Fibroblast of lung (primary cell): ENCODE measurements around the gene GSTM2.

Experiments
- EZH2 ChIP-seq: IDR thresholded peaks from 2 replicates; pipeline ENCODE4 v1.5.1; 2012; ENCODE audit warnings: low read length, control low read depth, mild to moderate bottlenecking; ENCODE audit errors: missing control alignments
- TF ChIP-seq, protein P1 (sequence below), 2 donors: IDR thresholded peaks in 1 of 2; conservative IDR thresholded peaks in 1 of 2; 1 replicate in 1 of 2; 2 replicates in 1 of 2; pipeline ENCODE4 v1.5.1; 2011 to 2012; ENCODE audit warnings: low read length in 2 of 2, control low read depth in 1 of 2, inconsistent platforms in 1 of 2, low read depth in 1 of 2, mild to moderate bottlenecking in 1 of 2

DNA sequence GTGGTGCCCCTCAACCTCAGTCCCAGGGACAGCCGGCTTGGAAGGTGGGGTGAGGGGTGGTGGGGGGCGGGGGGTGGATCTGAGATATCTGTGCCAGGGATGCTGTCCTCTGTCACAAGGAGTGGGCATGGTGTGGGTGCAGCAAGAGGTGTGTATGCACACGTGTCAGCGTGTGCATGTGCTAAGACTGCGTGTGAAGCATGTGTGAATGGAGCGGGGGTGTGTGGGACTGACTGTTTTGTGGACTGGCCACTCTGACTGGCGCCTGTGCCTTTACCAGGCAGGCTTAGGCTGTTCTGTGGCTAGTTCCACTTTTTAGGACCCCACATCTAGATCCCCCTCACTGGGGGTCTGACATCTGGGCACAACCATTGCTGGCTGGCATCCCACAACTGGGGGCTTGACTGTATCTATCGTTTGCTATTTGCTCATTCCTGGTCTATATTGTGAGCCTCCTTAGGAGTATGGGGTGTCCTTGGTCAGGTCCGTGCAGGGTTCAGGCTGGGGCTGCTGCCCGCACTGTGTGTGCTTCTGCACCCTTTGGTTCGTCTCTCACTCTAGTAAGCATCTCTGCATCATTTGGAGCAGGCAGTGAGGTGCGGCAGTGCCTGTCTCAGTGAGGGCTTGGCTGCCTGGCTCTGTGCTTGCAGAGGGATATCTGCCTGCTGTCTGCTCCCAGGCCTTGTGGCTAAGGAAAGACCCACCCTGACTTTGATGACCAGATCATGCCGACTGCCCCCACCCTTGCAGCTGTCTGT is 46.3 kb upstream of the GSTM2 start:
- TF ChIP-seq, protein P1, sequence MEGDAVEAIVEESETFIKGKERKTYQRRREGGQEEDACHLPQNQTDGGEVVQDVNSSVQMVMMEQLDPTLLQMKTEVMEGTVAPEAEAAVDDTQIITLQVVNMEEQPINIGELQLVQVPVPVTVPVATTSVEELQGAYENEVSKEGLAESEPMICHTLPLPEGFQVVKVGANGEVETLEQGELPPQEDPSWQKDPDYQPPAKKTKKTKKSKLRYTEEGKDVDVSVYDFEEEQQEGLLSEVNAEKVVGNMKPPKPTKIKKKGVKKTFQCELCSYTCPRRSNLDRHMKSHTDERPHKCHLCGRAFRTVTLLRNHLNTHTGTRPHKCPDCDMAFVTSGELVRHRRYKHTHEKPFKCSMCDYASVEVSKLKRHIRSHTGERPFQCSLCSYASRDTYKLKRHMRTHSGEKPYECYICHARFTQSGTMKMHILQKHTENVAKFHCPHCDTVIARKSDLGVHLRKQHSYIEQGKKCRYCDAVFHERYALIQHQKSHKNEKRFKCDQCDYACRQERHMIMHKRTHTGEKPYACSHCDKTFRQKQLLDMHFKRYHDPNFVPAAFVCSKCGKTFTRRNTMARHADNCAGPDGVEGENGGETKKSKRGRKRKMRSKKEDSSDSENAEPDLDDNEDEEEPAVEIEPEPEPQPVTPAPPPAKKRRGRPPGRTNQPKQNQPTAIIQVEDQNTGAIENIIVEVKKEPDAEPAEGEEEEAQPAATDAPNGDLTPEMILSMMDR (conservative IDR thresholded peaks at IDR 0.05 in 1 of 2, IDR thresholded peaks at IDR 0.05 in 1 of 2; ENCODE audit: low read depth in 1 of 2, low read length in 2 of 2) = no peak
- TF ChIP-seq EZH2 = no peak
